Fibroblast of skin of abdomen (primary cell): Measurements from ENCODE around the gene IL17C.

Experiments
- DNase-seq: peaks from one replicate; pipeline ENCODE4 v3.0.0-alpha.2; 2013

The IL17C gene

DNA sequence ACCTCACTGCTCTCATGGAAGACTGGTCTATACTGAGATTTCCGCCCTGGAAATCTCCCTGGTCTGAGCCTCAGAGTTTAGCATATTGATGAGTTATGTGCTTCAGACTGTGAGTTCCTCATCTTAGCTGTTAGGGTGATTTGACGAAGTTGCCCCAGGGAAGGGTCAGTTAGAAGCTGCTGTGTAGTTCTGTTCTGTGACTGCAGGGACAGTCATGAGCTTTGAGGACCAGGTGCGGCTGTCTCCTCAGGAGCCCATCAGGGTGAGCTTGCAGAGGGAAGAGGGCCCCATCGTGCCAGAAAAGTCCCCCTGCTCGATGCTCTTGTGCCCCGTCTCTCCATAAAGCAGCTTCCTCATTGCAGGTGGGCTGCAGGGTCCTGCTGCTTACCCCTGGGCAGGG is 28.3 kb upstream of the IL17C start:
- DNase-seq: no peak

DNA sequence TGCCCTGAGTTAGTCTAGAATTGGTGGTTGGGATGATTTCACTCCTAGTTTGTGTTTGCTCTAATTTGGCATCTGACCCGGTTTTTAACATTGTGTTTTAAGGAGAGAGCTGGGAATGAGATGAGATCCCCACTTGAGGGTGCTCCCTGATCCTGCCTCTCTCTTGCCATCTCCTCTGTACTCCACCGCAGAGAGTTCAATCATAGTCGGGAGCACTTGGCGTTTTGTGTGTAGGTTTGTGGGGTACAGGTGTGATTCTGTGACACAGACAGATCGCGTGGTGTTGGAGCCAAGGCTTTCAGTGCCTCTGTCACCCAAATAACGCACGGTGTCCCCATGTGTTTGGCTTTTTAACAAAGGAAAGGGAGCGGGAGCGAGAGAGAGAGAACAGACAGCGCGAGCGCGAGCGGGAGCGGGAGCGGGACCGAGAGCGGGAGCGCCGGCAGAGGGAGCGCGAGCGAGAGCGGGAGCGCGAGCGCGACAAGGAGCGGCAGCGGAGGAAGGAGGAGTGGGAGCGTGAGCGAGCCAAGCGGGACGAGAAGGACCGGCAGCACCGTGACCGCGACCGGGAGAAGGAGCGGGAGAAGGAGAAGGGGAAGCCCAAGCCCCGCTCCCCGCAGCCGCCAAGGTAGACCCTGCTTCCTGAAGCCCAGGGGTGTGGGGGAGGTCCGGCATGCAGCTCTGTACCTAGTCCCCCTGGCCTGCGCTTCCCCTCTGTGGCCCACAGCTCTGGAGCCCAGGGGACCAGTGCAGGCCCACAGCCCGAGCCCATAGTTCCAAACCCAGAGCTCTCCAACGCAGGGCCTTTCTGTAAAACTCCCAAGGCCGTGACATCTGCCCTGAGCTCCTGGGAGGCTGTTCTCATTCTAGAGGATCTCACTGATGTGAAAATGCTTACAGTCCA is 27.2 kb upstream of the IL17C start:
- DNase-seq: no peak

DNA sequence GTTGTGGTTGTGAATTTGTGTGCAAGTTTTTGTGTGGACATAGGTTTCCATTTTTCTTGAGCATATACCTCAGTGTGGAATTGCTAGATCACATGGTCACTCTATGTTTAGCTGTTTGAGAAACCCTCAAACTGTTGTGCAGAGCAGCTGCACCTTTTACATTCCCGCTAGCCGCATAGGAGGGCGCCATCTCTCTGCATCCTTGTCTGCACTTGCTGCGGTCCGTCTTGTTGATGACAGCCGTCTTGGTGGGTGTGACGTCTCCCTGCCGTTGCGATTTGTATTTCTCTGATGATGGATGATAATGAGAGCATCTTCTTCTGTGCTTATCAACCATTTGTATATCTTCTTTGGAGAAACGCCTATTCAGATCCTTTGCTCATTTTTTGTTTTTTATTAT is 25.1 kb upstream of the IL17C start:
- DNase-seq: no peak

DNA sequence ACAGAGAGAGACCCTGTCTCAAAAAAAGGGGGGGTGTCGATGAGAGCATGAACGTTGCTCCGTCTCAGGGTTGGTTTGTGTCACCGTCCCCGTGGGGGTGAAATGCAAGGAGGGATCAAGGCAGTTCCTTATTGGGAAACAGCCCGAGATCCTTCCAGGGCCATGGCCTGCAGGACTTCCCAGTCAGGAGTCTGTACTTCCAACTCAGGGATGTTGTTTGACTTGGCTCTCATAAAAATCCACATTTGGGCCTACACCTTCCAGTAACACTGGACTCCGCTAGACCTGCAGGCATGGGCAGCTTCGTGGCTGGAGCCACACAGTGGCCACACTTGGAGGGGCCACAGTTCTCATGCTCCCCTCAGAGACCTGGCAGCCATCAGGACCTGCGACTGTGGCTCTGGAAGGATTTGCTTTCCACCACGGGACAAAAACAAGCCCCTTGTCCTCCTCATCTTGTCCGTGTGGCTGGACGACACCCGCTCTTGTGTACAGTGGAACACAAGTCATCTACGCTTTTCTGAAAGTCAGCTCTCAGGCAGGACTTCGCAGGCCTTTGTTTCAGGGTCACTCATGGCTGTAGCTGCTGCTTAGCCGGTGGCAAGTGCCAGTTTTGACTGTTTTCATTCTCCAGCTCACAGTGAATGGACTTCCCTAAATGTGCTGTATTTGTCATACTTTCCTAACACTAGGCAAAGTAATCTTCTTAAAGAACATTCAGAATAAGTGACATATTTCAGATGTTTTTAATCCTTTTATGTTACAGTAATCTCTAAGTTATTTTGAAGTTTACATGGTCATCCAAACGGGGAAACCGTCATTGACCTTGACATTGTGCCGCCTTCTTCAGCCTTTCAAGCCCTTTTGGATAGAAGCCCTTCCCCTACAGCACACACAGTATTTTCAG is 24.2 kb upstream of the IL17C start:
- DNase-seq: no peak

DNA sequence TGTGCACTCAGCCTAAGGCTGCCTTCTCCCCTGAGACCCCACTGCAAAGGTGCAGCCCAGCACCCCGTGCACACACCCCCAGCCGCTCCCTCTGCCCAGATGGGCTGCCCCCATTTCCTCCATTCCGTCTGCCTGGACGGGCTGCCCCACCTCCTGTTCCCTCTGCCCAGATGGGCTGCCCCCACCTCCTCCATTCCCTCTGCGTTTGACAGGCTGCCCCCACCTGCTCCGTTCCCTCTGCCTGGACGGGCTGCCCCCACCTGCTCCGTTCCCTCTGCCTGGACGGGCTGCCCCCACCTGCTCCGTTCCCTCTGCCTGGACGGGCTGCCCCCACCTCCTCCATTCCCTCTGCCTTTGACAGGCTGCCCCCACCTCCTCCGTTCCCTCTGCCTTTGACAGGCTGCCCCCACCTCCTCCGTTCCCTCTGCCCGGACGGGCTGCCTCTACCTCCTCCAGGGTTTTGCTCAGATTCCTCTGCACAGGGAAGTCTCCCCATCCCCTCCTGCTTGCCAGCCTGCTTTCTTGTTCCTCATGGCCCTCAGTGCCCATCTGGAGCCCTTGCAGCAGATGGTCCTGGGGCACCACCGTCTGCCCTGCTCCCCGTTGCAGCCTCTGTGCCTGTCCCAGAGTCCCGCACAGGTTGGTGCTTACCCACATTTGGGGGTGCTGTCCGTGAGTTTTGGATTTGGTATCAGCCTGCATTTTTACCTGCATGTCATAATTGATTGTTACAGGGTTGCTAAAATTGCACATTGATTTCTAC is 23.4 kb upstream of the IL17C start:
- no peak for DNase-seq

DNA sequence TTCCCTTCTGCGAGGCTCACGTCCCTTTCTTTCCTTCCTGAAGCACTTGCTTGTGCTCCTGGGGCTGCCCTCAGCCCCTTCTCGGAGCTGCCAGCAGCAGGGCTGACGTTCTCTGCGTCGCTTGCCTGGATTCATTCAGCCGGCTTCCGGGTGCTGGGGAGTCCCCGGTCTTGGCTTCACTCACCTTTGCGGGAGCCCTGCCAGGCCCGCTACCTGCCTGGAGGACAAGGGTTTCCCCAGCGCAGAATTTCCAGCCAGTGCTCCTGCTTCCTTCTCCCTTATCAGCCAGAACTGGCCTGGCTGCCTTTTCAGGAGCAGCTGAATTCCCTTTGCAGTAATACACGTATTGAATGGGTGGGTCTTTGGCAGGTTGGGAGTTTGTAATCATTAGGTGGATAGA is 22.1 kb upstream of the IL17C start:
- DNase-seq: no peak

DNA sequence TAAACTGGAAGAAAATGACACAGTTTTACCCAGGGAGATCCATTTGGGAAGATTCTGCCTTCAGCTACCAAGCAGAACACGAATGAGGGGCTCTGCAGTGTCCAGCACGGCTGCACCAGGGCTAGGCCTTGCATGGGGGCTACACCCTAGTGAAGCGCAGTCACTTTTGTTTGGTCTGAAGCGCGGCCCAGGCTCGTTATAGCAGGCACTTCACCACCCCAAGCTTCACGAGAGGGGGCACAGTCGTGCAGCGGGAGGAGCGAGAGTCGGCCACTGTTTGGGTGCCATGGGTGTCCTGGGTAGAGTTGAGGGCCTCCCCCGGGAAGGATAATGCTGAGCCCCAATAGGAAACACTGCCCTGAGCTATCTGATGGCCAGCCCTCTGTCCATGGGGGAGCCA is 21.6 kb upstream of the IL17C start:
- DNase-seq: no peak

DNA sequence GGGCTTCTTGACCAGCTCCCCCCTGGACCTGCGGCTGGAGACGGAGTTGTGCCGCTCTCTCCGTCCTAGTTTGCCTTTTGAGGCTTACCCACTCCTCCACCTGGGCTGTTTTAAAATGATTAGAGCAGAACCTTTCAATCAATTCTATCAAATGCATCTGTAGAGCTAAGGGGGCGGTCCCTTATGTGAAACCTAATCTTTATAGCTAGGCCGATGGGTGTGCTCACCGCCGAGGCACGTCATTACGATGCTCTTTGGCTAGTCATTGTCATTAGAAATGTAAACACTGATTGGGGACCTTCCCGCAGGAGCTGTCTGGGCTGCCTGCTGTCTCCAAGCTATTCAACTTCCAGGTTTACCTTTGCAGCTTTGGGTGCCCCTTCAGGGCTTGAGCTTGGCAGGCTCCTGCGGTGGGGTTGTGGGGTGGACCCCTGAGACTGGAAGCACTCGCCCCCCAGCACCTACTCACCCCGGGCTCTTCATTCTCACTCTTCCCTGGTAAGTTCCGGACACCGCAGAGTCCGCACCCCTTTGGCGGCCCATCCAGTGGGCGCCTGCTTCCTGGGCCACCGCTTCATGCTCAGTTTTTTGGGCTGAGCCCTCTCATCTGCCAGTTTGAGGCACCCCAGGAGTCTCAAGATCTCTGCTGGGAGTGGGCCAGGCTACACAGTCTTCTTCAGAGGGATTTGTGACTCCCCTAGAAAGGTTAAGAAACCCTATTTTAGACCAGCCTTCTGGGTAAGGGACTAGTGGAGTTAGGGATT is 20.9 kb upstream of the IL17C start:
- no peak for DNase-seq

DNA sequence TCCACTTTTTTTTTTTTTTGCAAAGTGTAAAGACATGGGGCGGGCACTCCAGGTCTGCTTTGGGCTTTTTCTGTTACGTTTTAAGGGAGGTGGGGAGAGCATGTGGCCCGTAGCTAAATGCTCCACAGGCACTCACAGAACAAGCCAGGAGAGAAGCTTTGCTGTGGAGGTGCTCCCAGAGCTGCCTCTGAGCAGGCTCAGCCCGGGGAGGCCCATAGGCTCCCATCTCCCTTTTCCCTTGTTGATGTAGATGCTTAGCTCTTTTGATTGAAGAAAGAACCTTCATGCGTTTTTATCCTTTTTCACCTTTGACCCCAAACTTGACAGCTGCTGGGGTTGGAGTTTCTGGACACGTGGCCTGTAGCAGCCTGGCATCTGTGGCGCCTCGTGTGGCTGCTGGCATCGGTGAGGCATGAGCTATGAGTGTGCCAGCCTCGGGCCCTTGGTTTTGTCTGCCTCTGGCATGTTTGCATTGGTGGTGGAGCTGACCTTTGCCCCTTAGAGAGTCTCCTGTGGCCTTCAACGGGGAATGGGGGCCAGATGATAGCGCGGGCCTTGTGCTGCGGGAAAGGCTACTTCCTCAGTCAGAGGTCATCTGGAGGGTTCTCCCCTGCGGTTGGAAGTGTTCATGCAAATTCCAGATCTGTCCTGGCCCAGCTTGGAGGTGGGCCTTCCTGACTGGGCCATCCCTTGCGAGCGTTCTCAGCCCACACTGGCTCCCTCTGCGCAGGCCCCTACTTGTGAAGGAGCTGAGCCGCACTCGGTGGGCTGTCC is 20.0 kb upstream of the IL17C start:
- DNase-seq: no peak

DNA sequence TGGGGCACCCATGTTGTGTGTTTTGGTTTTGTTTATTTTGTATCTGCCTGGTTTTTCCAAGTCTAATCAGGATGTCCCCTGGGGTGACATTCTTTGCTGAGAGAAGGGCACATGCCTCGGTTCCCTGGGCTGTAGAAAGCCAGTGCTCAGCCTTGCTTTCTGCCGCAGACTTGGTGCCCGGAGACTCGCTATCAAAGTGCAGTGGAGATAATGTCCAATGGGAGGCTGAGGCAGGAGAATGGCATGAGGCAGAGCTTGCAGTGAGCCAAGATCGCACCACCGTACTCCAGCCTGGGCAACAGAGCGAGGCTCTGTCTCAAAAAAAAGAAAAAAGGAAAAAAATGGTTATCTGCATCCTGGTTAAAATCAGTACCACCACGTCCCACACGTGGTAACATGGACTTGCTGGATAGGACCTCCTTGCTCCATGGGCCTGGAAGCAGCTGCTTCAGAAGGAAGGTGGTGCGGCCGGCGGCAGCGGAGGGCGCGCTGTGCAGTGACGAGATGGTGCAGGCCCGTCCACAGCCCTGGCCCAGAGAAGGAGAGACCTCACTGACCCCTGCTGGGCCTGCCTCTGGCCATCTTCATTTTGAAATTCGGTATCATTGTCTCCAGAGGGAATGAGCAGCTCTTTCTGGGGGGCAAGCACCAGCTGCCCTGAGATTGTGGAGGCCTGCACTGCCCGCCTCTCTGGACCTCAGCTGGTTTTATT is 19.3 kb upstream of the IL17C start:
- DNase-seq: no peak

DNA sequence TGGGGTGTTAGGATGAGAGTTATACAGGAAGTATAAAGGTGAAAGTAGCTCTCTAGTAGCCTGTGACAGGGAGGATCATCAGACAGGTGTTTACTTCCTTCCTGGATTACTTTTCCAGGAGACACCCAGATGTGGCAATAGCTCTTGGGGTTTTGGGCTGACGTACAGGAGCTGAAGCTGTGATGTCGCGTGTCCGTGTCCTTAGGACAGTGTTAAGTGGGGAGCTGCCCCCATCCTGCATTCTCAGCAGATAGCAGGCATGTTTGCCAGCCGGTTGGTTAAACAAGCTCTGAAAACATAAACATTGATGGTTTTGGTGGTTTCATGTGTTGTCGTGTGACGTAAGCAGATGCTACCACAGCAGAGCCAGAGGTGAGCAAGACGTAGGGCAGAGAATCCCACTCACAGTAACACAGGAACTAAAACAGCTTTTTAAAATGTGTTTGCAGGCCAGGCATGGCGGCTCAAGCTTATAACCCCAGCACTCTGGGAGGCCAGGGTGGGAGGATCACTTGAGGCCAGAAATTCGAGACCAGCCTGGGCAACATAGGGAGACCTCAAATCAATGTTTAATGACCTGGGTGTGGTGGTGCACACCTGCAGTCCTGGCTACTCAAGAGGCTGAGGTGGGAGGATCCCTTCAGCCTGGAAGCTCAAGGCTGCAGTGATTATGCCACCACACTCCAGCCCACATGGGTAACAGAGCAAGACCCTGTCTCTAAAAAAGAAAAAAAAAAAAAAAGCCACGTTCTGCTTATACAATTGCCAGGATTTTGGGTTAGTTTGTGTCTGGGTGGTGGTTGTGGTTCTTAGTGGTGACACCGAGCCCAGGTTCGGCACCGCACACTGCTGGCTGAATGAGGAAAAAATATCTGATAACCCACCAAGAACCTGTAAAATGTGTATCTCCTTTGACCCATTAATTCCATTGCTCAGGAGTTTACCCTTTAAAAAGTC is 18.2 kb upstream of the IL17C start:
- no peak for DNase-seq

DNA sequence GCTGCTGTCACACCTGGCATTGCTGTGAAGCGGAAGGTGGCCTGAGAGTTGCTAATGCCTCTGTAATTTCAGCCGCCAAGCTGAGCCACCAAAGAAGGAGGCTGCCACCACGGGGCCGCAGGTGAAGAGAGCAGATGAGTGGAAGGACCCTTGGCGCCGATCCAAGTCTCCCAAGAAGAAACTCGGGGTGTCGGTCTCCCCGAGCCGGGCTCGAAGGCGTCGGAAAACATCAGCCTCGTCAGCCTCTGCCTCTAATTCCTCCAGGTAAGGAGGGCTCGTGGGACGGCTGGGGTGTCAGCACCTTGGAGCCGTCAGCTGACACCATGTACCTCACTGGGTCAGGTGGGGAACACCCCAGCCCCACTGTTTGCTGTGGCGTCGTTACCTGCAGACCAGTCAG is 16.2 kb upstream of the IL17C start:
- no peak for DNase-seq

DNA sequence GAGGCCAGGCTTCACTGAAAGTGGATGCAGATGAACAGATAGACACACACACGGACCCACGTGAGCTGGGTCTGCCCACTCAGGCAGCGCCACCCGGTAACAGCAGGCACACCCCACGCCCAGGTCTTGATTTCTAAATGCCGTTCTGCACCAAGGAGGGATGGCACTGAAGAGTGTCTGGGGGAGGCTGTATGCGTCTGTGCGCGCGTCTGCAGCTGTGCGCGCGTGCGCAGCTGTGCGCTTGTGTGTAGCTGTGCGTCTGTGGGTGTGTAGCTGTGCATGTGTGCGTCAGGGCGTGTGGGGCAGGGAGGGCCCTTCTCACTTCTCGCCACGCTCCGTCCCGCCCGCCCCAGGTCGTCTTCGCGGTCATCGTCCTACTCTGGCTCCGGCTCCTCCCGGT is 15.5 kb upstream of the IL17C start:
- no peak for DNase-seq

DNA sequence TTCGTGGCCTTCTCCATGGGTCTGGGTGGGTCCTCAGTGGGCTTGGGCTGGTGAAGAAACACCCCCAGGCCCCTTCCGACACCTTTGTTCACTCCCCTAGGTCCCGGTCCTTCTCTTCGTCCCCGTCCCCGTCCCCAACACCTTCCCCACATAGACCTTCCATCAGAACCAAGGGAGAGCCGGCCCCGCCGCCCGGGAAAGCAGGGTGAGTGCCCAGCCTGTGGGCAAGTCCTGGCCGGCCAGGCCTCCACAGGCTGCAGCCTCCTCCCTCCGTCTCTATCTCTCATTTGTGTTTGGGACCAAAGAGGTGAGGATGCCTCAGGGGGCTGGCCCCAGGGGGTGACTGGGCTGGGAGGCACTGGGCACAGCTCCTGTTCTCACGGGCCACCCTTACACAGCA is 14.5 kb upstream of the IL17C start:
- no peak for DNase-seq

DNA sequence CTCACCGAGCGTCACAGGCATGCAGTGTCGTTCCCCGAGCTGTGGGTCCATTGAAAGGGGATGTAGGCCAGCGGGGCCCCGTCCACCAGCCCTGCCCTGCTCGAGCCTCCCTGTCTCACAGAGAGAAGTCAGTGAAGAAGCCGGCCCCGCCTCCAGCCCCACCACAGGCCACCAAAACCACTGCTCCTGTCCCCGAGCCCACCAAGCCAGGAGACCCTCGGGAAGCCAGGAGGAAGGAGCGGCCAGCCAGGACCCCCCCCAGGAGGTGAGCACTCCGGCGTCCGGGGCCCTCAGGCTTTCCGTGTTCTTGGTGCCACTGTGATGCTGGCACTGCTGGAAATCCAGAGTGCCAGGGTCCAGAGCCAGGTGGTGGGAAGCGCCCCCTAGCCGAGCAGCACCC is 13.9 kb upstream of the IL17C start:
- no peak for DNase-seq

DNA sequence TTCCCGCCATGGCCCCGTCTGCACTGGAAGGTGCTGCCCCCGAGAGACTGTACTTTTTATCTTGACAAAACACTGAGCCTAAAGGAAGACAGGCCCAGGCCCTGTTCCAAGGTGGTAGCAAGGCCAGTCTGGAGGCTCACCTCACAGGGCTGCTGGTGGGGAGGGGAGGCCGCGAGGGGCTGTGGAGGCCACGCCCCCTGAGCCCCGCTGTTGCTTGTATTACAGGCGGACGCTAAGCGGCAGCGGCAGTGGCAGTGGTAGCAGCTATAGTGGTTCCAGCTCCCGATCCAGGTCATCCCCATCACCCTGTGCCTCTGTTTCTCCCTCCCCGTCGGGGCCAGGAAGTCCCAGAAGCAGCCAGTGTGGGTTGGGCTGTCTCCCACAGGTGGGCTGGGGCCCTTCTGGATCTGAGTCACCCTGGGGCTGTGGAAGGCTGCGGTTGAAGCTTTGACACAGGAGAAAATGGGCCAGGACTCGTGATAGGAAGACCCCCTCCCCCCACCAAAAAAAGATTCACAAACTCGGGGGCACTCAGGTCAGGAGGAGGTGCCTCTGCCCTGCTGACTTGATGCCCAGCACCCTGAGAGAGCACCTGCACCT is 13.3 kb upstream of the IL17C start:
- no peak for DNase-seq

DNA sequence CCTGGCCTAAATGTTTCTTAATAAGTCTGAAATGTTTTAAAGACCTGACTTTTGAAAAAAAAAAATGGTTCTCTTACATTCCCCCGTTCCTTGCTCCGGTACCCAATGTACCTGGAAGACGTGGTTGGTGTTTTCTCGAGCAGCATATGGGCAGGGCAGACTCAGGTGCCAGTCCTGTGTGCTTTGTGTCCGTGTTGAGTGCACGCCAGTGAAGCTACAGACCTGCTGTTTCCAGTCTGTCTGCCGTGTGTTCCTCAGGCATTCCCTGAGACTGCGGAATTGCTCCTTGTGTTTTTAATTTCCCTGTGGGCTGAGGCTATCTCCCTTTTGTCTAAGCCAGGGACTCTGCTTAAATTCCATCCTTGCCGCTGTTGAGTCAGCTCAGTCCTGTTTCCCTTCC is 11.7 kb upstream of the IL17C start:
- no peak for DNase-seq

DNA sequence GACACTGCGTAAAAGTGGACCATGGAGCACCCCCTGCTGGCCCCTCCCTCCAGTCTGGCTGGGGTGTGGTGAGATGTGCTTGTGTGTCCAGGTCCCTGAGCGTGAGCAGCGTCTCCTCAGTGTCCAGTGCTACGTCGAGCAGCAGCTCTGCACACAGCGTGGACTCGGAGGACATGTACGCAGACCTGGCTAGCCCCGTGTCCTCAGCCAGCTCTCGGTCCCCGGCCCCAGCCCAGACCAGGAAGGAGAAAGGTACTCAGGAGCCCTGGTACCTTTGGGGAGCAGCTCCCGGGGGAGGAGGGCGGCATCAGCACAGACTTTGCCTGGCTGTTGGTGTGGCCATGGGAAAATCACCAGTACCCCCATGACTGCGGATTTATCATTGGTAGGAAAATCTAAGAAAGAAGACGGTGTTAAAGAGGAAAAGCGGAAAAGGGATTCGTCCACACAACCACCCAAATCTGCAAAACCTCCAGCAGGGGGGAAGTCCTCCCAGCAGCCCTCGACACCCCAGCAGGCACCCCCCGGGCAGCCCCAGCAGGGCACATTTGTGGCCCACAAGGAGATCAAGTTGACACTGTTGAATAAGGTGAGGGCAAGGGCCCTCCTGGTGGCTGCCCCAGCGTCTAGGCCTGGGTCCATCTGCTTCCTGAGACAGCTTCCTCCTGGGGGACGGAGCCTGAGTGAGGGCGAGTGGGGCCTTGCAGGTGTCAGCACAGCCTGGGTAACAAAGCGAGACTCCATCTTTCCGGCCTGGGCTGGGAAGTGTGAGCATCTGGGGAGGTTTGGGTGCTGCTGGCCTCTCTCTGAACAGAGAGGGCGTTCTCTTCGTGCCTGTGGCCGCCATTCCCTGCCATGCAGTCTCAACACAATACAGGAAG is 10.6 kb upstream of the IL17C start:
- DNase-seq: no peak
